Liver (tissue), 9 donors: ENCODE results near the gene KCNIP1. TPM values are rescaled to one million over a fixed set of nuclear protein-coding genes. Genes with fewer than 3 reads are reported as not detected.

Source experiments
- DNase-seq: peaks from one replicate; pipeline ENCODE4 v3.0.0-alpha.2; 2017; ENCODE audit warnings: low spot score
- H3K27ac ChIP-seq, 2 donors: one replicate each; pipeline ENCODE4 v1.7.0; 2013; ENCODE audit warnings: inconsistent platforms in 2 of 2, low read length in 2 of 2, control low read depth in 1 of 2, low read depth in 1 of 2, mild to moderate bottlenecking in 1 of 2
- H3K27me3 ChIP-seq, 4 donors: one replicate each; pipeline versions ENCODE4 v1.6.1 to v1.7.0; 2013; ENCODE audit warnings: low read length in 3 of 4, inconsistent platforms in 1 of 4, mild to moderate bottlenecking in 1 of 4, moderate library complexity in 1 of 4; ENCODE audit not compliant: control insufficient read depth in 4 of 4, insufficient read depth in 4 of 4
- H3K36me3 ChIP-seq, 4 donors: one replicate each; pipeline versions ENCODE4 v1.6.1 to v1.7.0; 2013; ENCODE audit warnings: low read length in 3 of 4, mild to moderate bottlenecking in 3 of 4, low read depth in 1 of 4, moderate library complexity in 1 of 4; ENCODE audit not compliant: control insufficient read depth in 4 of 4, insufficient read depth in 3 of 4
- H3K4me1 ChIP-seq, 4 donors: one replicate each; pipeline versions ENCODE4 v1.6.1 to v1.7.0; 2013; ENCODE audit warnings: low read length in 3 of 4, mild to moderate bottlenecking in 3 of 4, moderate library complexity in 1 of 4; ENCODE audit not compliant: control insufficient read depth in 4 of 4, insufficient read depth in 4 of 4
- H3K4me3 ChIP-seq, 3 donors: one replicate each; pipeline versions ENCODE4 v1.6.1 to v1.7.0; 2013; ENCODE audit warnings: low read length in 3 of 3, control low read depth in 1 of 3, low read depth in 1 of 3, mild to moderate bottlenecking in 1 of 3
- H3K9ac ChIP-seq, 2 donors: one replicate each; pipeline ENCODE4 v1.7.0; 2013; ENCODE audit warnings: low read length in 2 of 2, mild to moderate bottlenecking in 2 of 2, moderate library complexity in 2 of 2, control low read depth in 1 of 2, low read depth in 1 of 2
- H3K9me3 ChIP-seq, 4 donors: one replicate each; pipeline versions ENCODE4 v1.6.1 to v1.7.0; 2013; ENCODE audit warnings: low read length in 3 of 4; ENCODE audit not compliant: control insufficient read depth in 4 of 4
- ATF3 ChIP-seq: IDR thresholded peaks from 2 replicates; pipeline ENCODE4 v1.6.1; 2016; ENCODE audit warnings: antibody characterized with exemption
- CTCF ChIP-seq: fragments of 150-350 bp; IDR thresholded peaks from 2 replicates; pipeline ENCODE4 v1.5.1; 2017; ENCODE audit warnings: improper control_type of control experiment, low read depth, low read length; ENCODE audit not compliant: missing input control
- EGR1 ChIP-seq, 2 donors: IDR thresholded peaks; 2 replicates each; pipeline ENCODE4 v1.6.1; 2016 to 2018; ENCODE audit warnings: antibody characterized with exemption in 2 of 2, low read depth in 2 of 2
- FOXA1 ChIP-seq: IDR thresholded peaks from 2 replicates; pipeline ENCODE4 v1.6.1; 2016; ENCODE audit warnings: antibody characterized with exemption
- FOXA2 ChIP-seq: IDR thresholded peaks from 2 replicates; pipeline ENCODE4 v1.6.1; 2016; ENCODE audit warnings: antibody characterized with exemption
- GABPA ChIP-seq, 2 donors: IDR thresholded peaks in 1 of 2; conservative IDR thresholded peaks in 1 of 2; 2 replicates each; pipeline ENCODE4 v1.6.1; 2016; ENCODE audit warnings: antibody characterized with exemption in 2 of 2, mild to moderate bottlenecking in 1 of 2, moderate library complexity in 1 of 2
- HNF4A ChIP-seq, 2 donors: conservative IDR thresholded peaks; 2 replicates each; pipeline ENCODE4 v1.6.1; 2016; ENCODE audit warnings: antibody characterized with exemption in 2 of 2, mild to moderate bottlenecking in 2 of 2
- JUND ChIP-seq, 2 donors: IDR thresholded peaks; 2 replicates each; pipeline ENCODE4 v1.6.1; 2016; ENCODE audit warnings: antibody characterized with exemption in 2 of 2
- MAX ChIP-seq: IDR thresholded peaks from 2 replicates; pipeline ENCODE4 v1.6.1; 2016; ENCODE audit warnings: antibody characterized with exemption
- NR2F2 ChIP-seq: IDR thresholded peaks from 2 replicates; pipeline ENCODE4 v1.6.1; 2016; ENCODE audit warnings: antibody characterized with exemption
- RAD21 ChIP-seq, 2 donors: IDR thresholded peaks; 2 replicates each; pipeline ENCODE4 v1.6.1; 2016; ENCODE audit warnings: antibody characterized with exemption in 2 of 2, mild to moderate bottlenecking in 2 of 2
- REST ChIP-seq: IDR thresholded peaks from 2 replicates; pipeline ENCODE4 v1.6.1; 2016; ENCODE audit warnings: antibody characterized with exemption, mild to moderate bottlenecking
- RXRA ChIP-seq, 2 donors: IDR thresholded peaks; 2 replicates each; pipeline ENCODE4 v1.6.1; 2017 to 2018; ENCODE audit warnings: antibody characterized with exemption in 2 of 2, mild to moderate bottlenecking in 1 of 2
- SP1 ChIP-seq: IDR thresholded peaks from 2 replicates; pipeline ENCODE4 v1.6.1; 2018; ENCODE audit warnings: antibody characterized with exemption, mild to moderate bottlenecking
- TAF1 ChIP-seq: conservative IDR thresholded peaks from 2 replicates; pipeline ENCODE4 v1.6.1; 2016; ENCODE audit warnings: antibody characterized with exemption, mild to moderate bottlenecking
- YY1 ChIP-seq: IDR thresholded peaks from 2 replicates; pipeline ENCODE4 v1.6.1; 2016; ENCODE audit warnings: antibody characterized with exemption, mild to moderate bottlenecking
- ZBTB33 ChIP-seq: IDR thresholded peaks from 2 replicates; pipeline ENCODE4 v1.6.1; 2016; ENCODE audit warnings: antibody characterized with exemption
- WGBS: extraction: QIAGEN DNeasy Blood & Tissue Kit; methylation state at CpG from one replicate; pipeline ENCODE4 v1.1.7; 2013; 5-methylcytosine and 5-hydroxymethylcytosine counted together
- polyA plus RNA-seq, 2 donors: library from polyadenylated mRNA; stranded (reverse) in 1 of 2; unstranded in 1 of 2; fragments of 200-250 nt in 1 of 2; fragments of >200 nt in 1 of 2; fragmentation: Nextera tagmentation in 1 of 2; extraction: Ambion mirVana in 1 of 2; gene quantifications; one replicate each; pipeline versions ENCODE4 v1.2.1 to v1.2.3, GENCODE V29; 2013 to 2015
- total RNA-seq, 2 donors: library from RNA; depleted of rRNA; stranded (reverse); fragments of >200 nt; gene quantifications; one replicate each; pipeline ENCODE4 v1.2.3, GENCODE V29; 2014
- donor health status: healthy.
- donor health status: healthy.
- donor health status: healthy.
- donor health status: healthy.
- donor health status: healthy.

KCNIP1 gene
- total and polyA plus RNA-seq, 4 donors: 0.08 to 0.23 TPM; not detected in 2

GRCh38 chr5:170560938-170561337 lies 57.1 kb downstream of the KCNIP1 start:
- no peak for DNase-seq
- WGBS: 86% methylated on average over 7 of the region's 7 CpGs

GRCh38 chr5:170562166-170562874 lies 58.5 kb downstream of the KCNIP1 start:
- Histone ChIP-seq H3K27ac (no peak overlapping the region), H3K27me3 (peaks cover 0 to 4% (median 0%) of the 10 kb centered on the region in 4 donors), H3K4me3 (no peak overlapping the region), H3K9ac (no peak overlapping the region), H3K36me3 (no peaks in the 10 kb centered on the region), H3K4me1 (no peaks in the 10 kb centered on the region), H3K9me3 (no peaks in the 10 kb centered on the region)
- DNase-seq: no peak
- TF ChIP-seq MAX: no peak
- TF ChIP-seq RAD21 (IDR thresholded peaks at IDR 0.05): no peak
- TF ChIP-seq YY1: no peak
- TF ChIP-seq TAF1: no peak
- no peak for TF ChIP-seq FOXA2
- no peak for TF ChIP-seq CTCF
- TF ChIP-seq RXRA (IDR thresholded peaks at IDR 0.05): no peak
- TF ChIP-seq JUND (IDR thresholded peaks at IDR 0.05): no peak
- TF ChIP-seq ZBTB33: no peak
- TF ChIP-seq FOXA1: no peak
- TF ChIP-seq EGR1 (IDR thresholded peaks at IDR 0.05; ENCODE audit: low read depth in 2 of 2): no peak
- no peak for TF ChIP-seq ATF3
- no peak for TF ChIP-seq NR2F2
- no peak for TF ChIP-seq HNF4A (conservative IDR thresholded peaks at IDR 0.05)
- TF ChIP-seq REST: no peak
- WGBS: 79% methylated on average over 6 of the region's 6 CpGs

More at GRCh38 chr5:170560938-170561337, 57.1 kb downstream of the KCNIP1 start:
- Histone ChIP-seq H3K9ac (no peak overlapping the region), H3K4me1 (no peaks in the 10 kb centered on the region), H3K4me3 (no peak overlapping the region), H3K9me3 (no peaks in the 10 kb centered on the region), H3K27me3 (peaks cover 0 to 4% (median 0%) of the 10 kb centered on the region in 4 donors), H3K36me3 (no peaks in the 10 kb centered on the region), H3K27ac (no peak overlapping the region)
- no peak for TF ChIP-seq FOXA2
- TF ChIP-seq TAF1: no peak
- TF ChIP-seq GABPA (IDR thresholded peaks at IDR 0.05 in 1 of 2, conservative IDR thresholded peaks at IDR 0.05 in 1 of 2): no peak
- no peak for TF ChIP-seq SP1
